ENCODE results near the gene ERGIC3.
A peak's percentile ranks its signal among the peaks of the same experiment; 100 is the strongest.
"Not testable (repeated sequence)": the region's sequence is repeated elsewhere in the genome, so short reads cannot be mapped to it uniquely, and the experiment has no call there.

ERGIC3 gene

GRCh38 chr20:35541118-35541782 lies 628 bp upstream of the ERGIC3 start:
- no peak for DNase-seq (ENCODE audit: low spot score)
- Mint-ChIP-seq H3K4me3 (peak overlapping the region; percentile 89), H3K27ac (peak overlapping the region; percentile 37), H3K36me3 (ENCODE audit: low read depth) (peaks cover 3% of the 10 kb centered on the region), H3K4me1 (ENCODE audit: low read depth) (peaks cover 12% of the 10 kb centered on the region), H3K9me3 (no peaks in the 10 kb centered on the region), H3K27me3 (ENCODE audit: low read depth) (no peaks in the 10 kb centered on the region)

GRCh38 chr20:35542990-35543389 lies 1.1 kb downstream of the ERGIC3 start:
- no peaks in the 10 kb centered on the region for H3K27me3 Mint-ChIP-seq (ENCODE audit: low read depth)
- H3K36me3 Mint-ChIP-seq (ENCODE audit: low read depth), result peaks cover 3% of the 10 kb centered on the region
- peaks cover 12% of the 10 kb centered on the region for H3K4me1 Mint-ChIP-seq (ENCODE audit: low read depth)
- peak overlapping the region; percentile 89 for H3K4me3 Mint-ChIP-seq
- no peak overlapping the region for H3K27ac Mint-ChIP-seq
- no peak for DNase-seq (ENCODE audit: low spot score)
- H3K9me3 Mint-ChIP-seq, result no peaks in the 10 kb centered on the region

GRCh38 chr20:35544436-35544835 lies 2.6 kb downstream of the ERGIC3 start:
- peaks cover 12% of the 10 kb centered on the region for H3K4me1 Mint-ChIP-seq (ENCODE audit: low read depth)
- no peak overlapping the region for H3K27ac Mint-ChIP-seq
- no peaks in the 10 kb centered on the region for H3K9me3 Mint-ChIP-seq
- H3K27me3 Mint-ChIP-seq (ENCODE audit: low read depth), result no peaks in the 10 kb centered on the region
- no peak overlapping the region for H3K4me3 Mint-ChIP-seq
- peaks cover 7% of the 10 kb centered on the region for H3K36me3 Mint-ChIP-seq (ENCODE audit: low read depth)
- no peak for DNase-seq (ENCODE audit: low spot score)

GRCh38 chr20:35544941-35545340 lies 3.1 kb downstream of the ERGIC3 start:
- not testable (repeated sequence) for H3K27ac Mint-ChIP-seq; H3K4me3 Mint-ChIP-seq; H3K27me3 Mint-ChIP-seq (ENCODE audit: low read depth); H3K9me3 Mint-ChIP-seq; H3K36me3 Mint-ChIP-seq (ENCODE audit: low read depth); DNase-seq (ENCODE audit: low spot score)
- peaks cover 12% of the 10 kb centered on the region for H3K4me1 Mint-ChIP-seq (ENCODE audit: low read depth)

GRCh38 chr20:35546127-35546526 lies 4.2 kb downstream of the ERGIC3 start:
- Mint-ChIP-seq H3K27me3 (ENCODE audit: low read depth) (no peaks in the 10 kb centered on the region), H3K4me3 (no peak overlapping the region), H3K36me3 (ENCODE audit: low read depth) (peaks cover 11% of the 10 kb centered on the region), H3K4me1 (ENCODE audit: low read depth) (peaks cover 11% of the 10 kb centered on the region), H3K27ac (no peak overlapping the region), H3K9me3 (no peaks in the 10 kb centered on the region)
- DNase-seq (ENCODE audit: low spot score), result no peak

GRCh38 chr20:35547329-35547728 lies 5.5 kb downstream of the ERGIC3 start:
- no peak overlapping the region for H3K27ac Mint-ChIP-seq
- H3K4me3 Mint-ChIP-seq, result no peak overlapping the region
- H3K27me3 Mint-ChIP-seq (ENCODE audit: low read depth), result no peaks in the 10 kb centered on the region
- DNase-seq (ENCODE audit: low spot score), result no peak
- H3K36me3 Mint-ChIP-seq (ENCODE audit: low read depth), result peaks cover 11% of the 10 kb centered on the region
- H3K9me3 Mint-ChIP-seq, result no peaks in the 10 kb centered on the region
- H3K4me1 Mint-ChIP-seq (ENCODE audit: low read depth), result peaks cover 8% of the 10 kb centered on the region

GRCh38 chr20:35551503-35551902 lies 9.6 kb downstream of the ERGIC3 start:
- Mint-ChIP-seq H3K36me3 (ENCODE audit: low read depth) (peaks cover 13% of the 10 kb centered on the region), H3K4me1 (ENCODE audit: low read depth) (no peaks in the 10 kb centered on the region), H3K9me3 (no peaks in the 10 kb centered on the region), H3K27me3 (ENCODE audit: low read depth) (no peaks in the 10 kb centered on the region), H3K27ac (no peak overlapping the region), H3K4me3 (no peak overlapping the region)
- no peak for DNase-seq (ENCODE audit: low spot score)

GRCh38 chr20:35552914-35553313 lies 11.0 kb downstream of the ERGIC3 start:
- DNase-seq (ENCODE audit: low spot score), result no peak
- Mint-ChIP-seq H3K36me3 (ENCODE audit: low read depth) (peaks cover 15% of the 10 kb centered on the region), H3K9me3 (no peaks in the 10 kb centered on the region), H3K27ac (no peak overlapping the region), H3K4me1 (ENCODE audit: low read depth) (no peaks in the 10 kb centered on the region), H3K27me3 (ENCODE audit: low read depth) (no peaks in the 10 kb centered on the region), H3K4me3 (no peak overlapping the region)

- H3K27ac Mint-ChIP-seq; H3K36me3 Mint-ChIP-seq (ENCODE audit: low read depth); H3K9me3 Mint-ChIP-seq; H3K4me1 Mint-ChIP-seq (ENCODE audit: low read depth); DNase-seq (ENCODE audit: low spot score); H3K4me3 Mint-ChIP-seq; H3K27me3 Mint-ChIP-seq (ENCODE audit: low read depth): not testable (repeated sequence)
Measured at GRCh38 chr20:35555461-35555860, 13.6 kb downstream of the ERGIC3 start.

GRCh38 chr20:35555951-35556645 lies 14.2 kb downstream of the ERGIC3 start:
- Mint-ChIP-seq H3K27ac (no peak overlapping the region), H3K27me3 (ENCODE audit: low read depth) (no peaks in the 10 kb centered on the region), H3K4me3 (no peak overlapping the region), H3K4me1 (ENCODE audit: low read depth) (no peaks in the 10 kb centered on the region), H3K36me3 (ENCODE audit: low read depth) (peaks cover 7% of the 10 kb centered on the region), H3K9me3 (no peaks in the 10 kb centered on the region)
- DNase-seq (ENCODE audit: low spot score), result no peak

GRCh38 chr20:35556871-35557270 lies 15.0 kb downstream of the ERGIC3 start:
- H3K27me3 Mint-ChIP-seq (ENCODE audit: low read depth), result no peaks in the 10 kb centered on the region
- H3K36me3 Mint-ChIP-seq (ENCODE audit: low read depth), result peaks cover 7% of the 10 kb centered on the region
- H3K9me3 Mint-ChIP-seq, result no peaks in the 10 kb centered on the region
- no peak overlapping the region for H3K4me3 Mint-ChIP-seq
- no peak overlapping the region for H3K27ac Mint-ChIP-seq
- no peak for DNase-seq (ENCODE audit: low spot score)
- no peaks in the 10 kb centered on the region for H3K4me1 Mint-ChIP-seq (ENCODE audit: low read depth)

- no peaks in the 10 kb centered on the region for H3K4me1 Mint-ChIP-seq (ENCODE audit: low read depth)
- DNase-seq (ENCODE audit: low spot score), result no peak
- peaks cover 7% of the 10 kb centered on the region for H3K36me3 Mint-ChIP-seq (ENCODE audit: low read depth)
- H3K27me3 Mint-ChIP-seq (ENCODE audit: low read depth), result no peaks in the 10 kb centered on the region
- H3K9me3 Mint-ChIP-seq, result no peaks in the 10 kb centered on the region
- no peak overlapping the region for H3K27ac Mint-ChIP-seq
- H3K4me3 Mint-ChIP-seq, result no peak overlapping the region
Measured at GRCh38 chr20:35558451-35558850, 16.6 kb downstream of the ERGIC3 start.

GRCh38 chr20:35559042-35559693 lies 17.3 kb downstream of the ERGIC3 start:
- H3K4me1 Mint-ChIP-seq (ENCODE audit: low read depth), result no peaks in the 10 kb centered on the region
- H3K27ac Mint-ChIP-seq, result no peak overlapping the region

GRCh38 chr20:35560105-35560511 lies 18.2 kb downstream of the ERGIC3 start:
- Mint-ChIP-seq H3K36me3 (ENCODE audit: low read depth) (peaks cover 4% of the 10 kb centered on the region), H3K27ac (no peak overlapping the region), H3K4me1 (ENCODE audit: low read depth) (no peaks in the 10 kb centered on the region), H3K27me3 (ENCODE audit: low read depth) (no peaks in the 10 kb centered on the region), H3K9me3 (no peaks in the 10 kb centered on the region), H3K4me3 (no peak overlapping the region)
- DNase-seq (ENCODE audit: low spot score), result no peak

More at GRCh38 chr20:35559042-35559693, 17.3 kb downstream of the ERGIC3 start:
- Mint-ChIP-seq H3K9me3 (no peaks in the 10 kb centered on the region), H3K4me3 (no peak overlapping the region), H3K36me3 (ENCODE audit: low read depth) (peaks cover 7% of the 10 kb centered on the region), H3K27me3 (ENCODE audit: low read depth) (no peaks in the 10 kb centered on the region)
- DNase-seq (ENCODE audit: low spot score), result no peak
